ENCODE results near the gene TBX3.
"Not testable (repeated sequence)": the region's sequence is repeated elsewhere in the genome, so short reads cannot be mapped to it uniquely, and the experiment has no call there.

Gene TBX3

DNA sequence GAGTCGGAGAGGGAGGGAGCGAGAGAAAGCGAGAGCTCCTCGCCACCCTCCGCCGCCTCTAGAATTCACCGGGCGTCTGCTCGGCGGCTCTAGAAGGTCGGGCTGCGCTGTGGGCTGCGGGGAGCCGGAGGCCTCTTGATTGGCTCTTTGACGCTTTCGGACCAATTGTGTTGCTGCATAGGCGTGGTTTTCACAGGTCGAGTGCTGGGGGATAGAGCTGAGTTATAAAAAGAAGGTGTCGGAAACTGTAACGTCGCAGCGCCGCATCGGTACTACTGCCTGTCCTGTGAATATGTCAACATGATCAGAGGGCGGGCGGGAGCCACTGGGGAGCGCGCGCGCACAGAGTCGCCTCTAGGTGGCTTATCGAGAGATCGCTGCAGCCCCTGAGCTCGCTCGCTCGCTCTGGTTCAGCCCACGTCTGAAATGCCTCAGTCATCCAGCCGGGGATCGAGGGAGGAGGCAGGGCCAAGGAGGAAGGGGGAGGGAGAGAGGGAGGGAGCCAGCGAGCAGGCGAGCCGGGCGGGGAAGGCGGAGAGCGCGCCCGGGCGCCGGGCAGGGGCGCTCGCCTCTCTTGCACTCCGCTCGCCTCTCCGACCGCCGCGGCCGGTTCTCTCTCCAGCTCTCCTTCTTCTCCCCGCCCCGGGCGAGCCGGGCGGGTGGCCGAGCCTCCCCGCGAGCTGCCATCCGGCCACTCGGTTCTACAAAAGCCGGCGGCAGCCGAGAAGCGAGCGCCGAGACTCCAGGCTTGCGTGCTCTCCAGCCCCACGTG lies at the start of gene TBX3:
TSS of gene TBX3 (minus strand) at position 78 of the 772 bp plus-strand sequence. CDS start 975 bp downstream, outside the sequence.
- Histone ChIP-seq H3K9me3 (ENCODE audit: control insufficient read depth, low read depth, low read length) (peaks cover 4% of the 10 kb centered on the region), H3K4me1 (ENCODE audit: control insufficient read depth, low read depth, low read length) (peaks cover 37% of the 10 kb centered on the region), H3K27ac (ENCODE audit: low read length) (no peak within 1 kb of the TSS), H3K4me3 (ENCODE audit: low read length) (peak within 1 kb of the TSS; percentile 61), H3K36me3 (ENCODE audit: control insufficient read depth, low read depth, low read length) (no peaks in the 10 kb centered on the region), H3K27me3 (ENCODE audit: control insufficient read depth, insufficient read depth, low read length) (peaks cover 97% of the 10 kb centered on the region), H3K9ac (ENCODE audit: low read length) (peak within 1 kb of the TSS; percentile 23)

- Histone ChIP-seq H3K27me3 (ENCODE audit: control insufficient read depth, insufficient read depth, low read length) (peaks cover 10% of the 10 kb centered on the region), H3K36me3 (ENCODE audit: control insufficient read depth, low read depth, low read length) (no peaks in the 10 kb centered on the region), H3K4me1 (ENCODE audit: control insufficient read depth, low read depth, low read length) (peaks cover 5% of the 10 kb centered on the region), H3K9ac (ENCODE audit: low read length) (no peak overlapping the region), H3K27ac (ENCODE audit: low read length) (no peak overlapping the region), H3K4me3 (ENCODE audit: low read length) (no peak overlapping the region), H3K9me3 (ENCODE audit: control insufficient read depth, low read depth, low read length) (no peaks in the 10 kb centered on the region)
Measured at GRCh38 chr12:114732426-114733030, 48.6 kb upstream of the TBX3 start.

GRCh38 chr12:114729731-114730130 lies 45.8 kb upstream of the TBX3 start:
- peaks cover 10% of the 10 kb centered on the region for H3K27me3 ChIP-seq (ENCODE audit: control insufficient read depth, insufficient read depth, low read length)
- no peaks in the 10 kb centered on the region for H3K9me3 ChIP-seq (ENCODE audit: control insufficient read depth, low read depth, low read length)
- H3K9ac ChIP-seq (ENCODE audit: low read length): no peak overlapping the region
- H3K36me3 ChIP-seq (ENCODE audit: control insufficient read depth, low read depth, low read length): no peaks in the 10 kb centered on the region
- H3K4me1 ChIP-seq (ENCODE audit: control insufficient read depth, low read depth, low read length): peaks cover 2% of the 10 kb centered on the region
- no peak overlapping the region for H3K27ac ChIP-seq (ENCODE audit: low read length)
- H3K4me3 ChIP-seq (ENCODE audit: low read length): no peak overlapping the region

- no peak overlapping the region for H3K4me3 ChIP-seq (ENCODE audit: low read length)
- H3K27ac ChIP-seq (ENCODE audit: low read length): no peak overlapping the region
- no peaks in the 10 kb centered on the region for H3K9me3 ChIP-seq (ENCODE audit: control insufficient read depth, low read depth, low read length)
- no peak overlapping the region for H3K9ac ChIP-seq (ENCODE audit: low read length)
- H3K4me1 ChIP-seq (ENCODE audit: control insufficient read depth, low read depth, low read length): no peaks in the 10 kb centered on the region
- H3K27me3 ChIP-seq (ENCODE audit: control insufficient read depth, insufficient read depth, low read length): no peaks in the 10 kb centered on the region
- H3K36me3 ChIP-seq (ENCODE audit: control insufficient read depth, low read depth, low read length): no peaks in the 10 kb centered on the region
Measured at GRCh38 chr12:114726092-114726710, 42.2 kb upstream of the TBX3 start.

- H3K9me3 ChIP-seq (ENCODE audit: control insufficient read depth, low read depth, low read length); H3K27me3 ChIP-seq (ENCODE audit: control insufficient read depth, insufficient read depth, low read length); H3K36me3 ChIP-seq (ENCODE audit: control insufficient read depth, low read depth, low read length); H3K4me1 ChIP-seq (ENCODE audit: control insufficient read depth, low read depth, low read length); H3K27ac ChIP-seq (ENCODE audit: low read length); H3K9ac ChIP-seq (ENCODE audit: low read length); H3K4me3 ChIP-seq (ENCODE audit: low read length): not testable (repeated sequence)
Measured at GRCh38 chr12:114722176-114722575, 38.2 kb upstream of the TBX3 start.

- Histone ChIP-seq H3K27ac (ENCODE audit: low read length) (no peak overlapping the region), H3K4me3 (ENCODE audit: low read length) (no peak overlapping the region), H3K27me3 (ENCODE audit: control insufficient read depth, insufficient read depth, low read length) (no peaks in the 10 kb centered on the region), H3K9me3 (ENCODE audit: control insufficient read depth, low read depth, low read length) (no peaks in the 10 kb centered on the region), H3K36me3 (ENCODE audit: control insufficient read depth, low read depth, low read length) (no peaks in the 10 kb centered on the region), H3K9ac (ENCODE audit: low read length) (no peak overlapping the region), H3K4me1 (ENCODE audit: control insufficient read depth, low read depth, low read length) (no peaks in the 10 kb centered on the region)
Measured at GRCh38 chr12:114721266-114721665, 37.3 kb upstream of the TBX3 start.

DNA sequence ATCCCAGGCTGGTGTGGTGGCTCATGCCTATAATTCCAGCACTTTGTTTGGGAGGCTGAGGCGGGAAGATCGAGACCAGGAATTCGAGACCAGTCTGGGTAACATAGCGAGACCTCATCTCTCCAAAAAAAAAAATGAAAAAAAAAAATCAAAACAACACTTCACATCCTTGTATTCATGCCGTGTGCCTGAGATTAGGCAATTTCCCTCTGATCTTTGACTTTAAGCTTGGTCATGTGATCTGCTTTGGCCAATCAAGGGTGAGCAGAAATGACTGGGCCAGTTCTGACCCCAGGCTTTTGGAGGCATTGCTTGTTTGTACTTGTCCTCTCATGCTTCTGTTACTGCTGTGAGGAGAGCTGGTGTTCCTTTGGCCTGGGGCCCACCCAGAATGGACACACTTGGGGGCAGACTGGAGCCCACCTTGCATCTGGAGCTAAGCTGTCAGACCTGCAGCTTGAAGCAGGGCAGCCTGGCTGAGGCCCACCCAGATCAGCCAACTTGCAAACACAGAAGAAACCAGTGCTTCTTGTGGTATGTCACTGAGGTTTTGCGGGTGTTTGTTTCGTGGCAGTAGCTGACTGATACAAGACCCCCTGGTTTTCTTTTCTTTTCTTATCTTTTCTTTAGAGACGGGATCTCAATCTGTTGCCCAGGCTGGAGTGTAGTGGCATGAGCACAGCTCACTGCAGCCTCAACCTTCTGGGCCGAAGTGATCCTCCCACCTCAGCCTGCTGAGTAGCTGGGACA lies 29.7 kb upstream of the TBX3 start:
- Histone ChIP-seq H3K27me3 (ENCODE audit: control insufficient read depth, insufficient read depth, low read length) (peaks cover 37% of the 10 kb centered on the region), H3K4me3 (ENCODE audit: low read length) (no peak overlapping the region), H3K36me3 (ENCODE audit: control insufficient read depth, low read depth, low read length) (no peaks in the 10 kb centered on the region), H3K9ac (ENCODE audit: low read length) (no peak overlapping the region), H3K4me1 (ENCODE audit: control insufficient read depth, low read depth, low read length) (peaks cover 15% of the 10 kb centered on the region), H3K27ac (ENCODE audit: low read length) (no peak overlapping the region), H3K9me3 (ENCODE audit: control insufficient read depth, low read depth, low read length) (no peaks in the 10 kb centered on the region)

DNA sequence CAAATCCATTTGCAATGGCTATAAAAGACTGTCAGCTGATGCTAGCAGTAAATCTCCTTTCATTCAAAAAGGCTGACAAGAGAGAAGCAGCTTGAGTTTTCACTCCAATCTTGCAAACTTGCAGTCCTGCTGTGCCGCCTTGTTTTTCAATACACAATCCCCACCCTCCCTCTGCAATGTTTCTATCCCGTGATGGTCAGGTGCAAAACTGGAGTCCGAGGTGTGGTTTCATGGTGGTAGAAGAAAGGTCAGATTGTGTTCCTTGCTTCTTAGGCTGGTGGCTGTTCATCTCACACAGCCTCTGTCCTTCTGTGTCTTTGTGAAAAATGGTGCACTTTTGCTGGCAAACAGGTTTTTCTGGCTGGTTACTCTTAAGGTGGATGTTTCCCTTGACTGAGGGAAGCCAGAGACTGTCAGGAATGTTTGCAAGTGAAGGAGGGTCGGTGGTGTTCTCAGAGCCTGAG lies 27.7 kb upstream of the TBX3 start:
- Histone ChIP-seq H3K9me3 (ENCODE audit: control insufficient read depth, low read depth, low read length) (no peaks in the 10 kb centered on the region), H3K4me3 (ENCODE audit: low read length) (peak overlapping the region; percentile 7), H3K27ac (ENCODE audit: low read length) (no peak overlapping the region), H3K9ac (ENCODE audit: low read length) (no peak overlapping the region), H3K27me3 (ENCODE audit: control insufficient read depth, insufficient read depth, low read length) (peaks cover 37% of the 10 kb centered on the region), H3K4me1 (ENCODE audit: control insufficient read depth, low read depth, low read length) (peaks cover 15% of the 10 kb centered on the region), H3K36me3 (ENCODE audit: control insufficient read depth, low read depth, low read length) (no peaks in the 10 kb centered on the region)

GRCh38 chr12:114710151-114710550 lies 26.2 kb upstream of the TBX3 start:
- H3K36me3 ChIP-seq (ENCODE audit: control insufficient read depth, low read depth, low read length): no peaks in the 10 kb centered on the region
- H3K27me3 ChIP-seq (ENCODE audit: control insufficient read depth, insufficient read depth, low read length): peaks cover 53% of the 10 kb centered on the region
- peaks cover 15% of the 10 kb centered on the region for H3K4me1 ChIP-seq (ENCODE audit: control insufficient read depth, low read depth, low read length)
- no peak overlapping the region for H3K4me3 ChIP-seq (ENCODE audit: low read length)
- H3K9me3 ChIP-seq (ENCODE audit: control insufficient read depth, low read depth, low read length): no peaks in the 10 kb centered on the region
- H3K27ac ChIP-seq (ENCODE audit: low read length): no peak overlapping the region
- H3K9ac ChIP-seq (ENCODE audit: low read length): no peak overlapping the region

- peaks cover 58% of the 10 kb centered on the region for H3K27me3 ChIP-seq (ENCODE audit: control insufficient read depth, insufficient read depth, low read length)
- no peaks in the 10 kb centered on the region for H3K36me3 ChIP-seq (ENCODE audit: control insufficient read depth, low read depth, low read length)
- no peak overlapping the region for H3K27ac ChIP-seq (ENCODE audit: low read length)
- peaks cover 15% of the 10 kb centered on the region for H3K4me1 ChIP-seq (ENCODE audit: control insufficient read depth, low read depth, low read length)
- no peaks in the 10 kb centered on the region for H3K9me3 ChIP-seq (ENCODE audit: control insufficient read depth, low read depth, low read length)
- no peak overlapping the region for H3K4me3 ChIP-seq (ENCODE audit: low read length)
- H3K9ac ChIP-seq (ENCODE audit: low read length): no peak overlapping the region
Measured at GRCh38 chr12:114709112-114709511, 25.1 kb upstream of the TBX3 start.

DNA sequence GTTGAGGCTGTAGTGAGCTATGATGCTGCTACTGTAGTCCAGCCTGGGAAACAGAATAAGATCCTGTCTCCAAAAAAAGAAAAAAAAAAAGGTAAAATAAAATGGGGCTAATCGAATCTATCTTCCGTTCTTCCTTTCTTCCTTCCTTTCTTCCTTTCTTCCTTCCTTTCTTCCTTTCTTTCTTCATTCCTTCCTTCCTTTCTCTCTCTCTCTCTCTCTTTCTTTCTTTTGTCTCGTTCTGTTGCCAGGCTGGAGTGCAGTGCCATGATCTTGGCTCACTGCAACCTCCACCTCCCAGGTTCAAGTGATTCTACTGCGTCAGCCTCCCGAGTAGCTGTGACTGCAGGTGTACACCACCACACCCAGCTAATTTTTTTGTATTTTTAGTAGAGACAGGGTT lies 24.6 kb upstream of the TBX3 start:
- not testable (repeated sequence) for H3K36me3 ChIP-seq (ENCODE audit: control insufficient read depth, low read depth, low read length); H3K27ac ChIP-seq (ENCODE audit: low read length); H3K4me3 ChIP-seq (ENCODE audit: low read length); H3K9ac ChIP-seq (ENCODE audit: low read length); H3K9me3 ChIP-seq (ENCODE audit: control insufficient read depth, low read depth, low read length)
- peaks cover 15% of the 10 kb centered on the region for H3K4me1 ChIP-seq (ENCODE audit: control insufficient read depth, low read depth, low read length)
- peaks cover 63% of the 10 kb centered on the region for H3K27me3 ChIP-seq (ENCODE audit: control insufficient read depth, insufficient read depth, low read length)

Measured in iPS-18a (cell line).